NCI-H460 (cell line): ENCODE measurements around the gene HDGFL2. TPM values are rescaled to one million over a fixed set of nuclear protein-coding genes. Genes with fewer than 3 reads are reported as not detected.

Experiments
- DNase-seq: peaks from one replicate; pipeline ENCODE4 v3.0.0-alpha.2; 2016; ENCODE audit warnings: low read depth; ENCODE audit errors: extremely low read depth
- total RNA-seq: library from RNA; depleted of rRNA; stranded (reverse); fragments of >200 nt; shearing (Covaris generic); gene quantifications from 2 replicates; pipeline ENCODE4 v1.2.3, GENCODE V29; 2014

The HDGFL2 gene
- total RNA-seq, 1 experiment from 2014 or later = 15.6 TPM

DNA sequence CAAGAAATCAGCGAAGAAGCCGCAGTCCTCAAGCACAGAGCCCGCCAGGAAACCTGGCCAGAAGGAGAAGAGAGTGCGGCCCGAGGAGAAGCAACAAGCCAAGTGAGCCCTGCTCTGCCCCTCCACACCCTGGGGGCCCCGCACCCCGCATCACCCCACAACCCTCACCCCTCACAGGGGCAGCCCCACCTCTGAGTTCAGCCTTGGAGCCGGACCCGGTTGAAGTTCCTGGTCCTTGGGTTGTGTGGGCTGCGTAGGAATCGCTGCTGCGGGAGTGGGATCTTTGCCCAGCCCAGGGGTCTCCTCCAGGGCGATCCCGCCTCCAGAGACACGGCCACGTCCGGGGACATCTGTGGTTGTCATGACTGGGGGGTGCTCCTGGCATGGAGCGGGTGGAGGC is 24.2 kb downstream of the HDGFL2 start:
- DNase-seq = no peak

DNA sequence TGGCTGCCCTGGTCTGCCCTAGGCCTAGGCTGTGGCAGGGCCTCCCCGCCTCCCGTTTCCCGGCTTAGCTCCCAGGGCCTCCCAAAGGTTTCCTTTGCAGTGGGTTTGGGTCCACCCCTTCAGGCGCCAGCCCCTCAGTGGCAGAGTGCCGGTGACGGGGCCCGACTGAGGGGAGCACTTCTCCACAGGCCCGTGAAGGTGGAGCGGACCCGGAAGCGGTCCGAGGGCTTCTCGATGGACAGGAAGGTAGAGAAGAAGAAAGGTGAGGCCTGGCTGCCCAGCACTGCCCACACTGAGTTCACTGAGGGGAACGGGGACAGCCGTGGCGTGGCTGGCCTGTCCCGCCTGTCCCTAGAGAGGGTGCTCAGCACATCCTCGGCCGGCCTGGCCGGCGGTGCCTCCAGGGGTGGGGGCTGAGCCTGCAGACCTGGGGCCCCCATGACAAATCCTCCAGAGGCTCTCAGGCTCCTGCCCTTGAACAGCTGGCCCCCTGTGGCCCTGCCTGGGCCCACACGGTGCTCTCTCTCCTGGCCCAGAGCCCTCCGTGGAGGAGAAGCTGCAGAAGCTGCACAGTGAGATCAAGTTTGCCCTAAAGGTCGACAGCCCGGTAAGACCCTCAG is 25.8 kb downstream of the HDGFL2 start:
- no peak for DNase-seq

DNA sequence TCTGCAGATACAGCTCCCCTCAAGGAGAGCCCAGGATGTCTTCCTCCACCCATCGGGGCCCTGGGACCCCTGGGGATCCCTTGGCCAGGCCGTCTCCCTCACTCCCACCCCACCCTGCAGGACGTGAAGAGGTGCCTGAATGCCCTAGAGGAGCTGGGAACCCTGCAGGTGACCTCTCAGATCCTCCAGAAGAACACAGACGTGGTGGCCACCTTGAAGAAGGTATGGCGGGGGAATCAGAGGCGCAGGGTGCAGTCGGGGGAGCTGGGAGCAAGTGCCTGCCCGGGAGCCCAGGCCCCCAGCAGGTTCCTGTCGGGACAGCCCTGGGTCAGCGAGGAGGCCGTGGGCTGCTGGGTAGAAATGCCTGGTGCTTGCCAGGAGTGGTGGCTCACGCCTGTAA is 26.6 kb downstream of the HDGFL2 start:
- no peak for DNase-seq

DNA sequence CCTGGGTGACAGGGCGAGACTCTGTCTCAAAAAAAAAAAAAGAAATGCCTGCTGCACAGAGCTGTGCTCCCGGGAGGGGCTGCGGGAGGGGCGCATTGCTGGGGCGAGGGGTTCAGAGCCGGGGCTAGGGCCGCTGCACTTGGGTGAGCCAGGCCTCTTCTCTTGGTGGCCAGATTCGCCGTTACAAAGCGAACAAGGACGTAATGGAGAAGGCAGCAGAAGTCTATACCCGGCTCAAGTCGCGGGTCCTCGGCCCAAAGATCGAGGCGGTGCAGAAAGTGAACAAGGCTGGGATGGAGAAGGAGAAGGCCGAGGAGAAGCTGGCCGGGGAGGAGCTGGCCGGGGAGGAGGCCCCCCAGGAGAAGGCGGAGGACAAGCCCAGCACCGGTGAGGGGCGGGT is 27.2 kb downstream of the HDGFL2 start:
- DNase-seq = no peak

DNA sequence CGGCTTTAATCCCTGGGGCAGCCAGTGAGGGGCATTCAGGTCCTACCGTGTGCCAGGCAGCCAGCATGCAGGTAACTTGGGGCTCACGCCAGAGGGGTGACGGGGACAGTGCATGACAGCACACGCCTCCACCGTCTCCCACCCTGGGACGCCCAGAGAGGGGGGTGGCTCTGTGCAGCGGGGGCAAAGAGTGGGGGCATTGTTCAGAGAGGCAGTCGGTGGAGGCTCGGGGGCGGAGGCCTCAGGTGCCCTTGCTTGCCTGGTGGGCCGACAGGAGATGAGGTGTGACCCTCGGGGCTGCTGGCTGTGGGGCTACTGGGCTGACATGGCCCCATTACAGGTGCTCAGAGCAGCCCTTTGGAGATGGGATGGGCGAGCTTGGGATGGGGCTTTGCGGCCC is 27.8 kb downstream of the HDGFL2 start:
- no peak for DNase-seq

DNA sequence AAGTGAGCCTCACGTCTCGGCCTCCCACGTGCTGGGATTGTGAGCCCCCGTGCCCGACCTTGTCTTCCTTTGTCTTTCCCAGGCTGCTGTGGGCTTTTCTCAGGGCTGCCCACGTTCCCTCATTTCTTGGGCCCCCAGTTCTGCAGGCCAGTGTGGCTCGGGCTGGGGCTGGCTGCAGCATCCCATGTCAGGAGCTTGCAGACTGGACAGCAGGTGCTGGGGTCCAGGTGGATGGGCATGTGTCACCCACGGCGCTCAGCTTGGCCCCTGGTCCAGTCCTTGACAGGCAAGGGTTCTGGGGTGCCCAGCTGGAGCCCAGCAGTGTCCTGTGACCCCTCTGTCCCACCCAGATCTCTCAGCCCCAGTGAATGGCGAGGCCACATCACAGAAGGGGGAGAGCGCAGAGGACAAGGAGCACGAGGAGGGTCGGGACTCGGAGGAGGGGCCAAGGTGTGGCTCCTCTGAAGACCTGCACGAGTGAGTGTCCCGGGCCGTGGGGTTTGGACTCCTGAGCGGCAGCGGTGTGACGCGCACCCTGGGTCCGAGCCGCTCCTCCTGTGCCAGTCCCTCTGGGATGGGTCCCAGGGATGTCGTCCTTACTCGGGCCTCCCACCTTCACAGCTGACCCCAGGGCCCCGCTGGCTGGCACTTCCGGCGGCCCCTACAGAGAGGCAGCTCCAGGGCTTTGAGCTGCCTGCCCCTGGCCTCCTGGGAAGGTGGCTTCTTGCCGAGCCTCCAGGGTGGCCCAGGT is 28.9 kb downstream of the HDGFL2 start:
- no peak for DNase-seq

DNA sequence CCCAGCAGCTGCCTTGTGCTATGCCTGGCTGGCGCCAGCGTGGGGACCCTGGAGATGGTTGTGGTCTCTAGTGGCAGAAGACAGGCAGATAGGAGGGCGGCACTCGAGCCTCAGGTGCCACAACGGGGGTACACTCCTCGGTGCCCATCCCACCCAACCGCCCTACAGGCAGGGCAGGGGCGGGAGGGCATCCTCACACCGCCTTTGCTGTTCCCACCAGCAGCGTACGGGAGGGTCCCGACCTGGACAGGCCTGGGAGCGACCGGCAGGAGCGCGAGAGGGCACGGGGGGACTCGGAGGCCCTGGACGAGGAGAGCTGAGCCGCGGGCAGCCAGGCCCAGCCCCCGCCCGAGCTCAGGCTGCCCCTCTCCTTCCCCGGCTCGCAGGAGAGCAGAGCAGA is 29.6 kb downstream of the HDGFL2 start:
- DNase-seq = no peak

DNA sequence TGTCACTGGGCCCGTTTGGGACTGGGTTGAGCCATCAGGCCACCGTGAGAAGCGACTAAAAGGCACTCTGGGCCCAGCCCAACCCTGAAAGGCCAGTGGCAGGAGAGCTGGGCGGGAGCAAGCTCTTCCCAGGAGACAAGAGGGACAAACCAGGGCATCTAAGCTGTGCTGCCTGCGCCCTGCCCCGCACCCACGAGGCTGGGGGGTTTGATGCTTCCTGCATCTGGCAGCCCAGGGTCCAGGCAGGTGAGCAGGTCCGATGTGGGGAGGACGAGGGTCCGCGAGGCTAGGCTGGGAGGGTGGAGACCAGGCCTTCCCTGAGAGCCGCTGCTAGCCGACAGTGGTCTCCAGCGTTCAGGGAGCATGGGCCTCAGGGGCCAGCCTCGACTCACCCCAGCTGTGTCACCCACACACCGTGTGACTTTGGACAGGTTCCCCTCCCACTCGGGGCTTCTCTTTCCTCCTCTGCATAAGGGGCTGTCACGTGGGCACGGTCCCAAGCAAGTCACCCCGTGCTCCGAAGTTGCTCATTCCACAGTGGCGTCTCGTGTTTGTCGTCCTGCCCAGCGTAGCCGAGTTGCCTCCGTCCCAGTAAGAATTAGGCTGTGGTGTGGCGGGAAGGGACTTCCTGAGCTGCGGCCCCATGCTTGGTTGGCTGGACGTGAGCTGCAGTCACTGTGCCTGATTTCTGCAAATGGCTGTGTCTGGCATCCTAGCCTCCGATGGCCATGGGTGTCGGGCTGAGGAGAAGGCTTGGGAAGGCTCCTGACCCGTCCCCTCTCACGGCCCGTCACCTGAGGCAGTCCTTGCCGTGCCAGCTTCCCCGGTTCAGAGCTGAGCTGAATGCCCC is 30.4 kb downstream of the HDGFL2 start:
- DNase-seq = no peak

DNA sequence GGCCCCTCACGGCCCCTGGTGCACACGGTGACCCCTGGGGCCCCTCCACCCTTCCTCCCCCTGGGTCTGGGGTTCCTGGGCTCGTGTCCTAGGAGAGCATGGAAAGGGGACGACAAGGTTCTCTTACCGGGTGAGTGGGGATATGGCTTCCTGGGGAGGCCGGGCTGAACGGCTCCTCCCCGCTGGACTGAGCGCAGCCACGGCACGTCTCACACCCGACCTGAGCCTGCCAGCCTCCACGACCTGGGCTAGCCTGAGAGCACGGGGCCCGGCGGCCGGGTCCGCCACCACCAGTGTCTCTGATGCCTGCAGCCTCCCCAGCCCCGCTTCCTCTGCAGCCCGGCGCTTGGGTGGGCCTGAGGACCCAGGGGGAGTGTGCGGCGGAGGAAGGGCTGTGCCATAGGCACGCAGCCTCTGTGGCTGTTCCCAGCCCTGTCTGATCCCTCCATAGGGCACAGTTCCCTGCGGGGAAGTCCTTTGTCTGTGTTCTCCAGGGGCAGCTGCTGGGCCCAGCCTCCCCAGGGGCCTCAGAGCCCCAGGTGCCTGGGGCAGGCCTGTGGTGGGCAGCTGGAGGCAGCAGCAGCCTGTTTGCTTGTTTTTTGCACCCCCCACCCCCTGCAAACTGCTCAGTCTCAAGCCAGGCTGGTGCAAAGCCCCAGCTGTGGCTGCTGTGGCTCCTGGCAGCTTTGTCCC is 31.2 kb downstream of the HDGFL2 start:
- DNase-seq = no peak

DNA sequence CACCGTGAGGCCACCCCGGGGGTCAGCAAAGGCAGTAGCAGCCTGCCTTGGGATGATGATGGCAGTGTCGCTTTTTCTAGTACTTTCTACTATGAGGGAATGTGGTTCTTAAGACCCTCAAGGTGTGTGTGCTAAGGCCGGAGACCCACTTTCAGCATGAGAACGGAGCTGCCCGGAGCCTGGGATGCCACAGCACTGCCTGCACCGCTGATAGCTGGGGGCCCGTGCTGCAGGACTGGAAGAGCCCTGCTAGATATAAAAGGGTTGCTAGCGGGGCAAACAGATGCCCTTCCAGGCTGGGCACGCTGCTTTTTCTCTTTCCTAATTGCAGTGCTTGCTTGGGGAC is 31.7 kb downstream of the HDGFL2 start:
- no peak for DNase-seq

DNA sequence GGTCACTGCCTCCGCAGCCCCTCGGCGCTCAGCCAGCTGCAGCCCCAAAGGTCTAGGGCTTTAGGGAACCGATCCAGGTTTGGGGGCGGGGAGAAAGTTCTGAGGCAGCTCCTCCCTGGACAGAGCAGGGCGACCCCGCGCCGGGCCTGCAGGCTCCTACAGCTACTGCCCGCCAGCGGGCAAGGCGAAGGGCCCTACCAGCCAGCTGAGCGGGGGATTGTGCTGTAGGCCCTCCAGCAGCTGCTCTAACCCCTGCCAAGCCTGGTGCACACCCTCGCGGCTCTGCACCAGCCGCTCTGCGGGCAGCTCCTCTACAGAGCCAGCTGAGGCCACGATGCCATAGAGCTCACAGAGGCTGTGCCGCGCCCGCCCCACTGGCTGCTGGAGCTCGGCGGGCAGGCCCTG is 32.2 kb downstream of the HDGFL2 start:
- no peak for DNase-seq

DNA sequence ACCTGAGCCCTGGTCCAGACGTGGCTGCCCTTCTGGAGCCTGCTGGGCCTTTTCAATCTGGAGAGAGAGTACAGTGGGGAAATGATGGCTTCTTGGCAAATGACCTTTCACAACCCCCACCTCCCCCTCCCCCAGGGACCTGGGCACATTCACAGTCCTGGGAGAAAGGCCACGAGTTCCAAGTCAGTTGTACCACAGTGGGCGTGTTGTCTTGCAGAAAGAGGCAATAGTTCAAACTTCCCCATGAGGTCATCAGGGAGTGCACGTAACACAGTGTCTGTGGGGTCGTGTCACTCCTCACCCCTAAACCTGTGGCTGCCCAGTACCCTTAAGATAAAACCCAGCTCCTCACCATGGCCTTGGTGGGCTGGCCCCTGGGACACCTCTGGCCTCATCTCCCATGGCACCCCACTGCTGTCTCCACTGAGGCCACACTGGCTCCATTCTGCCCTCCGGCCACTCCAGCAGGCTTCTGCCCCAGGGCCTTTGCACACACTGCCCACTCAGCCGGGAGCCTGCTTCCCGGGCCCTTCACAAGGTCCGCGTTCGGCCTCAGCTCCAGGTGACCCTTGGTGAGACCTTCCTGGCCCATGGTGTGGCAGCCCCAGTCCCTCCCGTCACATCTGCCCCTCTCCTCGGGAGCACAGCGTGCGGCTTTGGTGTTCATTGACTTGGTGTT is 32.9 kb downstream of the HDGFL2 start:
- DNase-seq = no peak

DNA sequence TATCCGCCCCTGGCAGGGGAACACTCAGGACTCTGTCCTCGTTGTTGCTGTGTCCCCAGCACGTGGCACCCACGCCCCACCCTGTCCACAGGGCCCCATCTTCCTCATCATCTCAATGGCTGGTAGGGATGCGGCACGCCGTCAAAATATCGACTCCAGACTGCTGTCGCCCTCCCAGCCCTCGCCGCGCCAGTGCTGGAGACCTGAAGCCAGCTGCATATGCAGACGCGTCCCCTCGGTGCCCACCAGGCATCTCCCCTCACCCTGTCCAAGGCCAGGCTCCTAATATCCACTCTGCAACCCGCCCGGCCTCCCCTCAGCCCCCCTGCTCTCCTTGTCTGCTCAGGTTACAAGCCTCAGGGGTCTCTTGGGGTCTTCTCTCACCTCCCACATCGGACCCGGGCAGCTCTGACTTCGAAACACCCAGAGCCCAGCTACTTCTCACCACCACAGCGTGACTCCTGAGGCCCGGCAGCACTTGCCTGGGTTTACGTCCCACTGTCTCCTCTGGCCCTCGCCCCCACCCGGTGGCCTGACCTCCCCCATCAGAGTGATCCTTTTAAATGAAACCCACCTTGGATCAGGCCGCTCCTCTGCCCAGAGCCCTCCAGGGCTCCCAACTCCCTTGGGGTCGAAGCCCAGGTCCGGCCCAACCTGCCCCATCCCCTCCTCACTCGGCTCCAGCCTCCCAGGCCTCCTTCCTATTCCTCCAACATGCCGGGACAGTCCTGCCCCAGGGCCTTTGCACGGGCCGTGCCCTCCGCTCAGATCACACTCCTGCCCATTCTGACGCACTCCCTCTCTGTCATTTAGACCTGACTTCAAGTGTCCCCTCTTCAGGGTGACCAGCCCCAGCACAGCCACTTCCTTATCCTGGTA is 33.7 kb downstream of the HDGFL2 start:
- no peak for DNase-seq

DNA sequence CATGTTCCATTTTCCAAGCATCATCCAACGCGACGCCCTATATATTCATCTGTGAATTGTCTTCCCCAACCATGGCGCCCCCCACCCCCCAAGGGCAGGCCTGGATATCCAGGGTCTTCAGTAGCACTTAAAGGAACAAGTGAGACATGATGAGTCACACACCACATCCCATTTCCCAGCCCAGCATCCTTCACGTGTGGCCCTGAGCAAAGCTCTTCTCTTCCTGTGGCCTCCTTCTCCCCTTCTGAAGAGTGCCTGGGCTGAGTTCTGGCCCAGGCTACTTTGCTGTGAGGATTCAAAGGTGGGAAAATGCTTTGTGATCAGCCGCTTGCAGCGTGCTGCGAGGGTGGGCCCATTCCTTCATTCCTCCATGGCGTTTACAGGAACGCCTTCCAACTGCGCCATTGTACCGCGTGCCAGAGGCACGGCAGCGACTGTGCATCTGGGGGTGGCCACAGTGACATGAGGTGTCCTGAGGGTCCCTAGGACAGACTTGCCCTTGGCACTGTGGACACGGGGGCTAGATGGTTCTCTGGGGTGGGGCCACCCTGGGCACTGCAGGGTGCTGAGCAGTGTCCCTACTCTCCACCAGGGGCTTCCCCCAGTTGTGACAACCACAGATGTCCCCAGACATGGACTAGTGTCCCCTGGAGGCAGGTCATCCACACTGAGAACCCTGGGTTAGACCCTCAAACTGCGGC is 34.5 kb downstream of the HDGFL2 start:
- no peak for DNase-seq

DNA sequence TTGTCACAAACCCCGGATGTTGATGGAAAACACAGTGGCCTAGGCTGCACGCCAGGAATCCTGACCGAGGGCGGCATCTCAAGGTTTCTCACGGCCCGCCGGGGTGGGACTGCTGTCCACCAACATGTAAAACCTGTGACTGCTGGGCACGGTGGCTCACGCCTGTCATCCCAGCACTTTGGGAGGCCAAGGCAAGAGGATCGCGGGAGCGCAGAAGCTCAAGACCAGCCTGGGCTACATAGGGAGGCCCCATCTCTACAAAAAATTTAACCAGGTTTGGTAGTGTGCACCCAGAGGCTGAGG is 35.0 kb downstream of the HDGFL2 start:
- DNase-seq = no peak

DNA sequence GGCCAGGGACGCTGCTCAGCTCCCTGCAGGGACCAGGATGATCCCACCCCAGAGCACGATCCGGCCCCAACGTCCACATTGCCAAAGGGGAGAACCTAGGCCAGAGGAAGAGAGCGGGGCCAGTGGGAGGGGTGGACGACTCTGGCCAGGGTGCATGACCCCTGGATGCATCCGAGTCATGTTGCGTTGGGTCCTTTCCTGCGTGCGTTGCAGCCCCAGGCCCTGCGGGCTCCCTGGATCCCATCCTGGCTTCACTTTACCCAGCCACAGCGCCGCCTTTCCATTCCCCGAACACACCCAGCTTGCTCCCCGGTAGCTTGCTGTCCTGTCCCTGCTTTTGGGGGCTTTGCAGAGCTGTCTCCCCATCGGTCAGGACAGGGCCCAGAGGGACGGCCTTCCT is 35.7 kb downstream of the HDGFL2 start:
- no peak for DNase-seq

DNA sequence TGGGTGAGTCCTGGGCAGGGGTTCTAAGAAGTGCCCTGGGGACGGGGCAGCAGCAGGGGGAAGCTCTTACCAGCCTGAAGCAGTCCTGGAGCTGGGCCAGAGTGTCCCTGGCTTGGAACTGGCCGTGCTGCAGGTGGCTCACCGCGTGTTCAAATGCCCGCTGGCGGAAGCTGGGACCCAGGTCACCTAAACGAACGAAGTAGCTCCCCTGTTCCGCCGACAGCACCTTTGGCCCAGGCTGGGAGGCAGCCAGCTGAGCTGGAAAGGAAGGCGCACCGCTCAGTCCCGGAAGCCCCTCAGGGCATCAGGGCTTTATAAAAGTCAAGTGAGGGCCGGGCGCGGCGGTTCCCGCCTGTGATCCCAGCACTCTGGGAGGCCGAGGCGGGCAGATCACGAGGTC is 36.6 kb downstream of the HDGFL2 start:
- no peak for DNase-seq

DNA sequence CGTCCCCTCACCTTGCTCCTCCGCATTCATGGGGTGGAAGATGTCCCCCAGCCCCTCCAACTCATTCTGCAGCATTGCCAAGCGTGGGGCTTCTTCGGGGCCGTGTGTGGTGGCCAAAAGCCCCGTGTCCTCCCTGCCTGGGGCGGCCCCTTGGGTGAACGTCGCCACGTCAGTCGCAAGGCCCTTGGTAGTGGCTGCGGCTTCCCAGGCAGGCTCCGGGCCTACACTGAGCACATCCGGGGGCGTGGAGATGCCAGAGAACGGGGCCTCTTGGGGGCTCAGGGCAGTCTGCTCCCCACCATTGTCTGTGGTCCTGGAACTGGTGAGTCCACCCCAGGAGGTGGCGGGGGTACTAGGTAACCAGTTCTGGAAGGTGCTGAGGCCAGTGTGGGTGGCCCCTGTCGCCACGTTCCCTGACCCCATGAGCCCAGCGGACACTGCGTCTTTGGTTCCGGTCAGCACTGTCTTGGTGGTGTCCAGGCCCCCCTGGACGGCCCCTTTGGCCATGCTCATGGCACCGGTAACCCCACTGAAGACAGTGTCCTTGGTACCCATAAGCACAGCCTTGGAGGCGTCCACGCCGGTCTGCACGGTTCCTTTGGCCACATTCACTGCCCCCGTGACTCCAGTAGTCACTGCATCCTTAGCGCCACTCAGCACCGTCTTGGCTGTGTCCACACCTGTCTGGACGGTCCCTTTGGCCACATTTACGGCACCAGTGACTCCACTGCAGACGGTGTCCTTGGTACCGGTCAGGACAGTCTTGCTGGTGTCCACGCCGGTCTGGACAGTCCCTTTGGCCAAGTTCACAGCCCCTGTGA is 38.5 kb downstream of the HDGFL2 start:
- DNase-seq = no peak
